ENCODE measurements around the gene OTOR.
A peak's percentile ranks its signal among the peaks of the same experiment; 100 is the strongest.

OTOR gene, protein sequence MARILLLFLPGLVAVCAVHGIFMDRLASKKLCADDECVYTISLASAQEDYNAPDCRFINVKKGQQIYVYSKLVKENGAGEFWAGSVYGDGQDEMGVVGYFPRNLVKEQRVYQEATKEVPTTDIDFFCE

DNA sequence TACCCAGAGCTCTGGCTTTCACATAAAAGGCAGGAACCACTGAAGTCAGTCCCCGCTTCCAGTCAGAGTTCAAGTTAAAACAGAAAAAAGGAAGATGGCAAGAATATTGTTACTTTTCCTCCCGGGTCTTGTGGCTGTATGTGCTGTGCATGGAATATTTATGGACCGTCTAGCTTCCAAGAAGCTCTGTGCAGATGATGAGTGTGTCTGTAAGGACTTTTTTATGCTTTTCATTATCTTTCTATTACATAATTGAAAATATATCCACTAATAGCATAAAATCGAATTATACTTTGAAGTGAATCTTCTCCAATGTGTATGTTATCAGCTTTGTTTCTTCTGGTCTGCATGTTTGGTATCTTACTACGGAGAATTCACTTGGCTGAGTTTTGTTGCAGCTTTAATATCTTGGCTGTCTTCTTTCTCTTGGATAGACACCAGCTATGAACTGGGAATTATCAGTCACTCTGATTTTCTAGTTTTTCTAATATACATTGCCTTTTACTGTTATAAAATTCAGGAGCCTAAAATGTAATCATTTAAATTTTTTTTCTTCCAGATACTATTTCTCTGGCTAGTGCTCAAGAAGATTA, at the start of gene OTOR:
Gene OTOR, plus strand, starts transcription at position 51 of the 593 bp plus-strand sequence. Its CDS starts 44 bp downstream, at position 95.
- no peak for DNase-seq

DNA sequence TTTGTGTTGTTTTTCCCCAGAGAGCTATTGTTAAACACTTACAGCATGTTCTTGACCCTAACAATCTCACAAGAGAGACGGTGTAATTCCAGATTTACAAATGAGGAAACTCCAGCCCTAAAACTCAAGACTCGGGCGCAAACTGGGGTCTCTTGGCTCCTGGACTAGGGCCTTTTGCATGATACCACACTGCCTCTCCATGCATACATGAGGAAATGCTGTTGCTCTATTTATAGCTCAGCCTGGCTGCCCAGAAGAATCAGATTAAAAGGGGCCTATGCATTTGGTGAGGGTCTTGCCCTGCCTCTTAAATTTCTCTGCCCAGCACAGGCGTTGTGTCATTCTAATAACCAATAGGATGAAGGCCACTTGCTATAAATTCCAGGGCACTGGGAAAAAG, 48.9 kb upstream of the OTOR start:
- DNase-seq, result no peak

DNA sequence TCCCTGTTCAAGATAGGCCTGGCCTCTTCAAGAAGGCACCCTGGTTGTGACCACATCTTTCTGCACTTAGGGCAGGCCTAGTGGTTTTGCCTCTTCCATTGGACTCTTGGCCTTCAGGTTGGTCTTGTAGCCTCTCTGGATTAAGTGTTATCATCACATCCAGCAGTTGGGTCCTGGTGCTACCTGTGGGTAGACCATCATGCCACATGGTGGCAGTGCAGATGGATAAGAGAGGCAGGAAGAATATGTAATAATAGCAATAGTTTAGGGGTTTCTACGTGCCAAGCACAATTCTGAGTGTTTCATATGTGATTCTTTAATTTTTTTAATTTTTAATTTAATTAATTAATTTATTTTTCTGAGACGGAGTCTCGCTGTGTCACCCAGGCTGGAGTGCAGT, 46.9 kb upstream of the OTOR start:
- peak in 4 of 6 experiments; percentile 0 to 30 (median 10) for DNase-seq

DNA sequence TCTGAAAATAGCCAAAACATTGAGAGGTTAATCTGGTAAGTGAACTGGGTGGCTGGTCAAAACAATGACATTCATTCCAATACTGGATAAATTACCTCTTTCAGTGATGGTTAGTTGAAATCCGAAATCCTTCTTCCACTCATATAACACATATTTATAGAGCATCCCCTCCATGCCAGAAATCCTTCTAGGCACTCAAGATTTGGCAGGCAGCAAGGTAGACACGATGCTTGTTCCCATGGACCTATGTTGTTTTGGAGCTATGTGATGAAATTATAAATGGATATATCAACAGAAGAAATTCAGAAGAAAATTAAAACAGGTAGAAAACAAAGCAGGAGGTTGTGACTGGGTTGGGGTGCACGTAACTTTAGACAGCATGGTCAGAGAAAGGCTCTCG, 44.6 kb upstream of the OTOR start:
- DNase-seq, result no peak

DNA sequence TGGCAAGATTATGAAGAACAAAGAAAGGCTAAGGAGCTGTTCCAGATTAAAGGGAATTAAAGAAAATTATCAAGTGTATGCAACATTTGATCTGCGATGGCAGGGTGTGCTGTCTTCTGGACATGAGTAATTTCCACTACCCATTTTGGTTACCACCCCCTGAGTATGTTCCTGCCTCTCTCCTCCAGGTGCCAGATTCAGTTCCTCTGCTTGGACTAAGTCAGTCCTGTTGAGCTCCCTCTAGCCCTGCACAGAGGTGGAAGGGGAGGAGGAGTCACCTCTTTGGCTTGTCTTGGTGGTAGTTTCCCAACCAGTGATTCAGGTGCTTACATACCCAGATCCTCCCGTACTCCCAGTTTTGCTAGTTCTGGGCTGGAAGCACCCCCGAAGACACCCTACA, 40.5 kb upstream of the OTOR start:
- no peak for DNase-seq

DNA sequence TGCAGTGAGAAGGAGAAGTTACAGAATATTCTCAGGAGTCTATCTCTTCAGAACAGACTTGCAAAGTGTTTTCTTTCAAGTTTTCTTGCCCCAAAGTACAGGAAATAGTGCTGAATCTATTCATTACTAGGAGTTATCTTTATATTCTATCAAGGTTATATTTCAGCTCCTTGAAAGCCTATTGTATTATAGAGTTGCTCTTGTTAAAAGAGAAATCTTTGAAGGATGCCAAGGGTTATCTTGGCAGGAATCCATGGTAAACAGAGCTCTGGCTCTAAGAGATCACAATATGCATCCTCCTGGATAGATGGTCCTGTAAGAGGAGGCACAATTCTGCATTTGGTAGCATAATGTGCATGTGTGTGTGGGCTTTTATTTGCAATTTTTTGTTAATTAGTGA, 39.6 kb upstream of the OTOR start:
- DNase-seq, result peak in 3 of 6 experiments; percentile 7 to 37 (median 30)

DNA sequence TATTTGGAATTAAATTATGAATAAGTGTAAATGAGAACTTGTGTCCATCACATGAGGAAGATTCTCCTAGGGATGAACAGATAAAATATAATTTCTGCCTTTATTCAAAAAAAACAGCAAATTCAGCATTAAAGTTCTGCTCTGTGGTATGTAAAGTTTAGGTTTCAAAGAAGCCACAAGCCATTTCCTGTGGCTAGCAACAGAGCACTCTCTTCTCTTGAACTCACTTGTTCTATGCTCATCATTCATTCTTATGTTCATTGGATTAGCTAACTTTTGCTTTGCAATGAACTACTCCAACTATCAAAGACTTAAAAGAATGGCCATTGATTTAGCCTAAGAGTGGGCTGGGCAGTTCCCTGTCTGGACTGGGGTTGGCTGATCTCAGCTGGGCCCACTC, 39.1 kb upstream of the OTOR start:
- DNase-seq, result peak in 3 of 6 experiments; percentile 38 to 59 (median 47)

DNA sequence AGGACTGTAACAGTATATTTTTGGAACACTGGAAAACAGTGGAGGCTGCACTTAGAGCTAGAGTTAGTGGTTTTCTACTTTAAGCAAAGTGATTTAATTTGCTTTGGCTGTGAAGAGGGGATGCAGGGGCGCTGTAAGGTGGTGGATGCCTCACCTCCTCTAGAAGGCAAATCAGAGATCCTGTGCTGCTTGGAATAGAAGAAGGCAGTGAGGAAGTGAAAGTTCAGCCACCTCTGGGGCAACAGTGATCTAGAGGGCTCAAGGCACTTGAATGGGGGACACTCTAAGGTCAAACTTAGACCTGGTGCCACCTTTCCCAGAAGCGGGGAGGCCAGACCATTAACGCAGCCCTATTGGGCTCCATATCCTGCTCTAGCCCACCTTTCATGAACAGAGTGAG, 37.4 kb upstream of the OTOR start:
- no peak for DNase-seq

DNA sequence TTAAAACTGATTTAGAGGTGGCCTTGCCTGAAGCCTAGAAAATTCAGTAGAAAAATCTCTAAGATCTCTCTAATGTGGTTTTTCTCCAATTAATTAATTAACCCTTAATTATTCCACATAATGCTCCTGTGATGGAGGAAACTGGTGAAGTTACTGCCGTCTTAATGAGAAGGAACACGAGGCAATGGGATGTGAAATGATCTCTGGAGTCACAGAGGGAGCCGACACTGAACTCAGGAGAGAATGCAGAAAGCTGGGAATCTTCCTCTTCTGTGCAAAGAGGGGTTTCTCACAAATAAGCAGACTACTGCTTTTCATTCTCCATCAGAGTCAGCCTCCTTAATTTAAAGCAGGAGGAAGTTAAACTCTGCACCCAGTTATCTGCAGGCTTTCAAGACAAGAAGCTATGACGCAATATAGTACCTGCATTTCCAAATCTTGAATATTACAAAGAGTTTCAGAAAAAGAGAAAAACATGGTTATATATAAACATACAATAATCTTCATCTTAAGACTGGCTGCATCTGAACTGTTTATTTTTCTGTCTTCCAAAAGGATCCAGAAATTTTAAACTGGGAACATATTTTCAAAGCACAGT, 36.4 kb upstream of the OTOR start:
- DNase-seq, result no peak

DNA sequence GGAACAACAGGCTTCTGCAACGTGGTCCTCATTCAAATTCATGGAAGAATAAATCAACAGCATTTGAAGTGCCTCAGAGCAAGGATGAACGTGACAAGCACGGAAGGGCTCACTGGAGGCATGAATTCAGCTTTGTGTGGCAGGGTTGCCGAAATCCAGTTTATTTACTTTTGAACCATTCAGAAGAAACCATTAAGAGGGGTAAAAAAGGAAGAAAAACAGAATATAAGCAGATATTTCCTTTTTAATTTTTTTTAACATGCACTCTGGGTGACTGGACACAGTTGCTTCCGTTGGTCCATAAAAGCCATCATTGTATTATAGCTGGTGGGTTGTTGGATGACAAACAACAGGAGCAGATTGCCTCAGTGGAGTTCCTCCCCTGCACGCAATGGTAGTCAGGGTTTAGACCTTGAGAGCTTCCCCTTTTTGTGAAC, 35.6 kb upstream of the OTOR start:
- DNase-seq, result no peak

DNA sequence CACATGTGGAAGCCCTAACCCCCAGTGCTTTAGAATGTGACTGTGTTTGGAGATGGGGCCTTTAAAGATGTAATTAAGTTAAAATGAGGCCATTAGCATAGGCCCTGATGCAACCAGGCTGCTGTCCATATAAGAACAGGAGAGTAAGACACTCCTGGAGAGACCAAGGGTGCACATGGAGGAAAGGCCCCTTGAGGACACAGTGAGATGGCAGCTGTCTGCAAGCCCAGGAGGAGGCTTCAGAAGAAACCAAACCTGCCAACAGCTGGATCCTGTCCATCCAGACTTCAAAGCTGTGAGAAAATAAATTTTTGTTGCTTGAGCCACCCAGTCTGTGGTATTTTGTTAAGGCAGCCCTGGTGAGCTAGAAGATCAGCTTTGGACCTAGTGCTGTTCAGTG, 35.1 kb upstream of the OTOR start:
- DNase-seq, result no peak

DNA sequence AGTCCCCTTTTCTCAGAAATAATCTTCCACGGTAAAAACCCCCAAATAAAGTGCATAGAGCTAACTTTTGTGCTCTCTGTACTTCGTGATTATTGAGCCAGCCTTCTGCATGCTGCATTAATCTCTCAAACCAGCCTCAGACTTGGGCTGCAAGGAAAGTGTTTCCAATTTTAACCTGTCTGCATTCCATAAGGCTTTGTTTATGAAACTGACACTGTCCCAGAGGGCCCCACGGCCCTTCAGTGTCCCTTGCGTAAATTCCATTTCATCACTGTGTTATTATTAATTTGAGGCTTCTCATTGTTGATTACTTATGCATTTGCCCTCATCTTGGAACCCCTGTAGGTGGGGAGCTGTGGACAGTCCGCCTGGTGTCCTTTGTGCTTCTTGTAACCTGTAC, 33.9 kb upstream of the OTOR start:
- DNase-seq, result no peak

DNA sequence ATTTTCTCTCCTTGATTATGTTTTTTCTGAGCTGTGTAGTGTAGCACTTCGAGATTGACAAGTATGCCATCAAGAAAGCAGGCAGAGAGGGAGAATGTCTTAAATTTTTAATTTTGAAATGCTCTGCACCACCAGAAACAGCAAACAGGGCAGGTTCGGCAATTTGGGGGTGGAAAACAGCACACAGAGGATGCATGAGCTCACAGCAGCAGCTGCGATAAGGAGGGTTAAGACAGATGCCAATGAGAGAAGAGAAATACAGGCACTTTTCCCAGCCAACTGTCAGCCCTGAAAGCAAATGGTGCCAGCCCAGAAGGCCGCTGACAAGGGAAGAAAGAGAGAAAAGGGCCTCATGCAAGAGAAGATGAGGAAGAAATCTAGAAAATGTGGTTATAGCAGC, 33.4 kb upstream of the OTOR start:
- no peak for DNase-seq

DNA sequence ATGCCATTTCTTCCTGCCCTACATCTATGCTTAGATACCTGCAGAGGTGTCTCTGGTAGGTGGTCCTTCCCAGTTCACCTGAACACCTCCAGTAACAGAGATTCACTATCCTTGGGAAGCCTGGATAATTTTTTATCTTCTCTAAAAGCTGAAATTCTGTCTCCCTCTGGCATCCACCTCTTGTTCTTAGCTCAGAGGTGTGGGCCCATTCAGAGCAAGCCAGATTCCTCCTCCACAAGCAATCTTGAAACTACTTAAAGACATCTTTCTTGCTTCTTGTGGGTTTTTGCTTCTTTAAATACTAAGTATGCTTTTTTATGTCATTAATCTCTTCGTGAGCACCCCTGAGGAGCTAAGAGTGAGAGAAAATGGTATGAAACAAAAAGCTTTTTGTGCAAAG, 28.7 kb upstream of the OTOR start:
- DNase-seq, result no peak

DNA sequence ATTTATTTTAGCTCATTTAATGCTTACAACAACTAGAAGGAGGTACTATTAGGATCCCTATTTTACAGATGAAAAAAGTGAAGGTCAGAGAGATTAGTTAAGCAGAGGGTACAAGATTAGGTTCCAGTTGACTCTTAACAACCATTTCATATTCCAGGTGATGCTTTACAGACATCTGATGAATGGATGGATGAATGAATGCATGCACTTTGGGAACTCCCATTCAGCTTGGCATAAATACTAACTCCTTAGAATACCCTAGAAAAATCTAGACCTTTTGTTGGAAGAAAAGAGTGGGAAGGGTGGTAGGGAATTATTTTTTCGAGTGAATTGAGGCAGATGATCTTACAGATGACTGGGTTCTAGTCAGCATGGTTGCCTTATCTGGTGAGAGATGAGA, 19.1 kb upstream of the OTOR start:
- DNase-seq, result no peak

DNA sequence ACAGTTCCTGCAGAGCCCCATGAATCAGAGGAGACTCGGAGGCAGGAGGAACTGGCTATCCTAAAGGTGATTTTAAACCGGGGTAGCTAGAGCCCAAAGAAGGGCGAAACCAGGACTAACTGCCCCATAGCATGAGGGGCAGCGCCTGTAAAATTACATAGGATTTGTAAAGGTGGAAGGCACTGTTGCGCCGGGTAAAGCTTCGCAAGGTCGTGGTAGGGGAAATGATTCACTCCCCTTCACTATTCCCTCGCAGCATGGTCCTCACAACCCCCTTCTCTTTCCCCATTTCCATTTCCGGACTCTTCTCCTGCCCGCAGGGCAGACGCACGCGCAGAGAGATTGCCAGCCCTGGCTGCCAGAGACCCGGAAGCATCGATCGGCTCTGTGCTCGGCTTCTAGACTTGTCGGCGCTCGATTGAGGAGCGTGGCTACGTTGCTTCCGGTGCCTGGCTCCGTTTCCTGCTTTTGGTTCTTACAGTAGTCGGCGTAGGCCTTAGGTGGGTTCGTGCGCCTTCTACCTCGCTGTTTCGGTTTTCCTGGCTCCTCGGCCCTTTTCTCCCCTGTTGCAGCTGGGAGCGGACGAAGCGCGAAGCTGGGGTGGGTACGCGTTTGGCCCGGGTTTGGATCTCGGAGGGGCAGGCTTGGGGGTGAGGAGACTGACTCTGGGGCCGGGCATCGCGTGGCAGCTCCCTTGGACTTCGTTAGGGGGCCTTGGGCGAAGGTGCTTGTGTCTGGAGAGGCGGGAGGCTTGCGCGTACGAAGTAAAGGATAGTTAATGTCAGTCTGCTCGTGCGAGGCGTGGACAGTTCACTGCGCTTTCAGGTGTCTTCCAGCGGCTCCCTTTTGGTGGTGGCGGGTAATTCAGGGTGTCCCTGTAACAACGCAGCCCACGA, 18.3 kb upstream of the OTOR start, which contains the start of gene SNRPB2:
Gene SNRPB2, plus strand, starts transcription at position 462 of the 896 bp plus-strand sequence. CDS start 1,677 bp downstream, outside the sequence.
- DNase-seq, result peak; percentile 81 to 90 (median 88)

DNA sequence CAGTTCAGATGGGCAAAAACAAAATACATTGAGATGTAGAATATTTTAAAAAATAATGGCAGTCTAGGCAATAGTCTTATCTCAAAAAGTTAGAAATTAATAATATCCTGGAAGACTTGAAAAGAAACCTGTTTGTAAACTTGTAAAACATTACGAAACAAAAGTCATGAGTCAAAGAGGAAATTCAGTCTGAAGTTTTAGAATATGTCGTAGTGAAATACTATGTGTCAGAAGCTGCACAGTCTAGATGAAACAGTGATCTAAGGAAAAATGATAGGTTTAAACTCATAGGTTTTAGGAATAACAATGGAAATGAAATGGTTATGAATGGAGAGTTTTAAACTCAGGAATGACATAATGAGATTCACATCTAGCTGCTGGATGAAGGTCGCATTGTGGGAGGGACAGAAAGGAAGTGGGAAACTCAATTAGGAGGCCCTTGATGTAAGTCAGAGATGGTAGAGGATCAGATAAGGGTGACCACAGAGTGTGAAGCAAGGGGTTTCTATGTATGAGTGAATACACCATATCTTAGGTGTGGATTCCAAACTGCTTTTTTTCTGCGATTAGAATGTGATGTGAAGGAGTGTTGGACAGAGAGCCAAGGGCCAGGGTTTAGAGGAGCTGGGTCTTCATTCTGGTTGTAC, 15.5 kb upstream of the OTOR start:
- DNase-seq, result no peak

DNA sequence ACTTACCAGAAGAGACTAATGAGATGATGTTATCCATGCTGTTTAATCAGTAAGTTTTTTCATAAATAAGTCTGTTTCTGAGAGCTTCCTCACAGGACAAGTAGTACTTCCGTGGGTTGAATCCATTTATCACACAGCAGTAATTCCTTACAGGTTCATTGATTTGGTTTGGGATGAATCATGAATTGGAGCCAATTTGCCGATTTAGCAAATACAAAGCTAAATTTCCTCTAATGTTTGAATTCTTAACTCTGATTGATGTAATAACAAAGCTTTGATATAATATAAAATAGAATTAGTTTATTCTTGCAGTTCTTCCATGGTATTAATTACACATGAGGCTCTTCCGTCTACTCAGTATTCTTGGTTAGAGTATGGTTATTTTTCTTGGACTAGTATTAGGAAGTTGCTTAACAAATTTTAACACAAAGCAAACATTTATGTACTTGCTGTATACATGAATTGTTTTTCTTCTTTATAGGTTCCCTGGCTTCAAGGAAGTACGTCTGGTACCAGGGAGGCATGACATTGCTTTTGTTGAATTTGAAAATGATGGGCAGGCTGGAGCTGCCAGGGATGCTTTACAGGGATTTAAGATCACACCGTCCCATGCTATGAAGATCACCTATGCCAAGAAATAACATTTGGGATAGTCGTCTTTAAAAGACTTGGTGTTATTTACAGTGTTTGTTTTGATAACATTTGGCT, 7.6 kb upstream of the OTOR start:
- DNase-seq, result no peak

DNA sequence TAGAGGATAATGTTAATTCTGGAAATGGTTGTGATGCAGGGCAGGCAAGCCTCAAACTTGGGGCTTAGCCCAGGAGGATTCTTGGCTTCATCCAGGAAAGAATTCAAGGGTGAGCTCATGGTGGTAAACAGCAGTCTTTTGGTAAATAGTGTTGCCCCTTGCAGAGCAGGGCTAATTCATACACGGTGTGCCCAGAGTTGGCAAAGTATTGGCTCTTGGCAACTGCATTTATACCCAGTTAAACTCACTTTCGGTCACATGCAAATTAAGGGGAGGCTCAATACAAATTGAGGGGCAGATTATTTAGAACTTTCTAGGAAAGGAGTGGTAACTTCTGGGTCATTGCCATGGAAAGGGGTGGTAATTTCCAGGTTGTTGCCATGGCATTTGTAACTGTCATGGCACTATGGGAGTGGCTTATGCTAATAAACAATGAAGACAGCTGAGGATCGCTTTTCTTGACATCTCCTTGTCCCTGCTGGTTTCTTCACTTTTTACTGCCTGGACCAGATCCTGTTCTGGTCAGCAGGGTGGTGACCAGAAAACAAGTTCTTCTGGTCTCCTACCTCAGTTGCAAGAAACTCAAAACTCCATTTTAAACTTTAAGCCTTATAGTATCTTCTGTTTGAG, 3.9 kb upstream of the OTOR start:
- DNase-seq, result no peak

DNA sequence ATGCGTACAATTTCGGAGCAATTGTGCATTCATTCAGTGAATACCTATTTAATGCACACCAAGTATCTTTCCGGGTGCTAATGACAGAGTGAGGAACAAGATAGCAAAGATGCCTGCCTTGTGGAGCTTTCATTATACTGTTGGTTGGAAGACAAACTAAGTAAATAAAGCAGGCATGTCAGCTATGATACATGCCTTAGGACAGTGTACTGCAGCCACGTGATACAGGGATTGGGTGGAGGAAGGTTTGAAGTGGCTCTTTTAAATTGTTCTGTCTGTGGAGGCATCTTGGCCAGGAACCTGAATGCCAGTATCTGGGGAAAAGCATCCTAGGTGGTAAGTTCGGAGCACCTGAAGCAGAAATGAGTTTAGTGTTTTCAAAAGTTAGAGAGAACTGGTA, 3.0 kb upstream of the OTOR start:
- no peak for DNase-seq

DNA sequence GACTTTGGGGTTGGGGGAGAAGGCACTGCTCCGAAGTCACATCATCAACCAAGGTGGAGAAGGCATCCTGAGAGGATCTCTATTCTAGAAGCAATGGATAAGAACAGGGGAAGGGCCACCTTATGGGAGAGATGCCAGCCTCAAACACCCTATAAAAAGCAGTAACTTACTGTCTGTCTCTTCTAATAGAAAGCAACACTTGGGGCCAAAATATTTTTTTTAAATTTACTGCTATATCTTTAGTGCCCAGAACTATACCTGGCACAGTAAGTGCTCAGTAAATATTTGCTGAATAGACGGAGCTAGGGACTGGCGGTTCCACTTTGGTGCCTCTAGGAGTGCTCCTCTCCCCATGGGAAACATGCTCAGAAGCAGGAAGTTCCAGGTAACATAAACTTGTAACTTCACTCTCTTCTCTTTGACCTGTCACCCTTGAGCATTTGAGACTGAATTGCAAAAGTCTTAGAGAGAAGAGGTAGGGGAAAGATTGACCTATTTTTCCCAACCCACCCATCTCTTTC, 807 bp upstream of the OTOR start:
- DNase-seq, result no peak

DNA sequence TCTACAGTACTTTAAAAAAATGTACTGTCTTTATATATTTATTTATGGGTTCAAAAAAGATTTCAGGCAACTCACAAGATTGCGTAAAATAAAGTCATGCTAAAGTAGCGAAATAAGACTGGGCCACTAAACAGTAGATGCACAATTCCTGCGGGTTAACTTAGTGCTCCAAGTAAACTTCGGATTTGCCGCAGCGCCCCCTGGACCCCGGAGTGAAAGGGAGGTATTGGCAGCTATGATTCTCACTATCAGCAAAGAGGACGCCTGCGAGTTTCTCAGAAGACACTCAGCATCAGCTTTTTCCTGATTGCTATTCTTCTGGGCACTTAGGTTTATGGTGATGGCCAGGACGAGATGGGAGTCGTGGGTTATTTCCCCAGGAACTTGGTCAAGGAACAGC, 1.4 kb downstream of the OTOR start:
- no peak for DNase-seq

All from stimulated activated naive CD4-positive, alpha-beta T cell (primary cell).